ENCODE results near the gene ZNF346. TPM values are rescaled to one million over a fixed set of nuclear protein-coding genes. Genes with fewer than 3 reads are reported as not detected.
A peak's percentile ranks its signal among the peaks of the same experiment; 100 is the strongest.

Gene ZNF346
- total RNA-seq, 1 donor = 17.9 TPM

GRCh38 chr5:177080265-177080664 lies 57.8 kb downstream of the ZNF346 start:
- DNase-seq (ENCODE audit: low read depth) = no peak
- no peak for TF ChIP-seq CTCF (IDR thresholded peaks at IDR 0.05; ENCODE audit: insufficient read depth, low read length)
- H3K4me3 ChIP-seq (ENCODE audit: low read depth, low read length) = no peak overlapping the region

DNA sequence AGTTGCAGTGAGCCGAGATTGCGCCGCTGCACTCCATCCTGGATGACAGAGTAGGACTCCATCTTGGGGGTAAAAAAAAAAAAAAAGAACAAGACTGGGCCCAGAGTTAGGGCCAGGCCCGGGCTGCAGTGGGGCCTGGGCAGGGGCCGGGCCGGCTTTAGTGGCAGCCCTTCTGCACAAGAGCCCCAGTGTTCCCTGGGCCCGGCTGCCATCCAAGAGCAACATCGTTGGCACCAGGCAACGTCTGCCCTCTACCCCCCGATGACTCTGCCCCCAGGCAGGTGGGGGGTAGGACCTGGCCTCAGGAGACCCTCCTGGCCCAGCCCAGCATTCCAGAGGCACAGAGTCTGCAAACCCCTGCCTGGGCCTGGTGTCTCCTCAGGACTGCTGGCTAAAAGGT lies 59.4 kb downstream of the ZNF346 start:
- H3K4me3 ChIP-seq (ENCODE audit: low read depth, low read length) = no peak overlapping the region
- no peak for TF ChIP-seq CTCF (IDR thresholded peaks at IDR 0.05; ENCODE audit: insufficient read depth, low read length)
- no peak for DNase-seq (ENCODE audit: low read depth)

GRCh38 chr5:177083357-177083756 lies 60.9 kb downstream of the ZNF346 start:
- TF ChIP-seq CTCF (IDR thresholded peaks at IDR 0.05; ENCODE audit: insufficient read depth, low read length) = no peak
- DNase-seq (ENCODE audit: low read depth) = no peak
- no peak overlapping the region for H3K4me3 ChIP-seq (ENCODE audit: low read depth, low read length)

DNA sequence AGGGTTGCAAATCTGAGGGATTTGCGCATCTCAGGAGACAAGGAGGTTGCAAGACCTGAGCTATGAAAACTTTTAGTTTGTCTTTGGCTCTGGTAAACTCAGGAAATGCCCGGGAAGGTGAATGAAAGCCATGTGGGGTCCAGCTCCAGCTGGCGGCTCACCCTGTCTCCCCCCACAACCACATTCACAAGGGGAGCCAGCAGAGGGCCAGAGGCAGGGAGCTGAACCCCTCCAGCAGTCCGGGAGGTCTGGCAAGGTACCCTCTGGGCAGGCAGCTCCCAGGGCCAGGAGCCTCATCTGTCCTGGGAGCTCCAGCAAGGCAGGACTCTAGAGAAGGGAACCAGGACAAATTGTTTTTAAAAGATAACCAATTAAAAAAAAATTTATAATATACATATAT lies 61.7 kb downstream of the ZNF346 start:
- DNase-seq (ENCODE audit: low read depth) = no peak
- no peak overlapping the region for H3K4me3 ChIP-seq (ENCODE audit: low read depth, low read length)
- no peak for TF ChIP-seq CTCF (IDR thresholded peaks at IDR 0.05; ENCODE audit: insufficient read depth, low read length)

DNA sequence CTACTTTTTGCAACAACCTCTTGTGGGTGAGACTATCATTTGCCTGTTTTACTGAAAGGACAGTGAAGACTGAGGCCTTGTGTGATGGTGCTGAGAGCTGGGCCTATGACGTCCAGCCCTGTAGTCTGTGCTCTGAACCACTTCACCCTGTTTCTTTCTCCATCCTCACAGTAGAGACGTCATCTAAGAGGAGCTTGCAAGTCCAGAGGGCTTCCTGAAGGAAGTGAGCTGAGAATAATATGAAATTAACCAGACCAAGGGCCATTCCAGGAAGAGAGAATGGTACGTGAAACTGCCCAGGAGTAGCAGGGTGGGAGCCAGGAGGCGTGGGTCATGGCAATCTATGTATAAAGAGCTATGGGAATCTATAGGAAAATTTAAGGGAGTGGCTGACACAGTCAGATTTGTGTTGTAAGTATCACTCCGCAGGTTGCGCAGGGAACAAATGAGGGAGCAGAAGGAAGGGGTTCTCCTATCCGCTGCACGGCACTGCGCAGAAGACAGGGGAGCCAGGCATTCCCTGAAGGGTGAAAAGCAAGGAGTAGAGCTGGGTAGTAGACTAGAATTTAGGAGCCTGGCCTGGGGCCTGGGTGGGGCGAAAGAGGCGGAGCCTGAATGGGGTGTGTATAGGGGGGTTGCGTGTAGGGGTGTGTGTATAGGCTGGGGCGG lies 63.6 kb downstream of the ZNF346 start:
- no peak for TF ChIP-seq CTCF (IDR thresholded peaks at IDR 0.05; ENCODE audit: insufficient read depth, low read length)
- DNase-seq (ENCODE audit: low read depth) = no peak

GRCh38 chr5:177086654-177087397 lies 64.3 kb downstream of the ZNF346 start, which contains the start of gene FGFR4:
Gene FGFR4, plus strand, starts transcription at chr5:177086915. Its CDS starts 2,688 bp downstream, at chr5:177089603.
- TF ChIP-seq CTCF (IDR thresholded peaks at IDR 0.05; ENCODE audit: insufficient read depth, low read length) = peak; percentile 36
- DNase-seq (ENCODE audit: low read depth) = peak; percentile 29
- peak within 1 kb of the TSS; percentile 49 for H3K4me3 ChIP-seq (ENCODE audit: low read depth, low read length)

More for the DNA sequence above, 63.6 kb downstream of the ZNF346 start:
- H3K4me3 ChIP-seq (ENCODE audit: low read depth, low read length) = no peak overlapping the region

Measured in fibroblast of the aortic adventitia (primary cell).